Hepatocyte (in vitro differentiated cells): ENCODE data around the gene PCSK6. TPM values are rescaled to one million over a fixed set of nuclear protein-coding genes. Genes with fewer than 3 reads are reported as not detected.

Source experiments
- DNase-seq: peaks from one replicate; pipeline ENCODE4 v3.0.0-alpha.2; 2016; ENCODE audit warnings: low spot score
- H2AFZ ChIP-seq: fragments of 200-600 bp; sonication (generic); 2 replicates; pipeline ENCODE4 v1.6.0; 2016; ENCODE audit warnings: antibody characterized with exemption, mild to moderate bottlenecking
- H3K27ac ChIP-seq: fragments of 200-600 bp; sonication (generic); 2 replicates; pipeline ENCODE4 v1.5.1; 2016; ENCODE audit warnings: mild to moderate bottlenecking
- H3K27me3 ChIP-seq: fragments of 200-600 bp; sonication (generic); 2 replicates; pipeline ENCODE4 v1.6.1; 2016
- H3K36me3 ChIP-seq: fragments of 200-600 bp; sonication (generic); replicated peaks from 2 replicates; pipeline ENCODE4 v1.5.1; 2016; ENCODE audit warnings: low read depth; ENCODE audit not compliant: insufficient read depth
- H3K4me1 ChIP-seq: fragments of 200-600 bp; sonication (generic); 2 replicates; pipeline ENCODE4 v1.5.1; 2016; ENCODE audit warnings: mild to moderate bottlenecking, moderate library complexity; ENCODE audit not compliant: insufficient read depth
- H3K4me2 ChIP-seq: fragments of 200-600 bp; sonication (generic); 2 replicates; pipeline ENCODE4 v1.6.0; 2016
- H3K4me3 ChIP-seq: fragments of 200-600 bp; sonication (generic); 2 replicates; pipeline ENCODE4 v1.5.1; 2016; ENCODE audit warnings: mild to moderate bottlenecking
- H3K79me2 ChIP-seq: fragments of 200-600 bp; sonication (generic); 2 replicates; pipeline ENCODE4 v1.6.0; 2017; ENCODE audit warnings: mild to moderate bottlenecking
- H3K9me2 ChIP-seq: fragments of 200-600 bp; sonication (generic); replicated peaks from 2 replicates; pipeline ENCODE4 v1.6.0; 2017; ENCODE audit warnings: mild to moderate bottlenecking; ENCODE audit not compliant: insufficient read depth
- H3K9me3 ChIP-seq: fragments of 200-600 bp; sonication (generic); 2 replicates; pipeline ENCODE4 v1.5.1; 2016; ENCODE audit warnings: low read depth, mild to moderate bottlenecking
- H4K20me1 ChIP-seq: fragments of 200-600 bp; sonication (generic); 2 replicates; pipeline ENCODE4 v1.6.0; 2016; ENCODE audit warnings: mild to moderate bottlenecking; ENCODE audit not compliant: insufficient read depth, poor library complexity, severe bottlenecking
- EZH2 ChIP-seq: fragments of 200-600 bp; sonication (generic); IDR thresholded peaks from 2 replicates; pipeline ENCODE4 v1.6.1; 2016; ENCODE audit warnings: antibody characterized with exemption, mild to moderate bottlenecking, borderline replicate concordance
- EZH2phosphoT487 ChIP-seq: fragments of 200-600 bp; sonication (generic); IDR thresholded peaks from one replicate; pipeline ENCODE4 v1.6.1; 2018; ENCODE audit warnings: antibody characterized with exemption, mild to moderate bottlenecking, low read depth, moderate library complexity; ENCODE audit not compliant: unreplicated experiment, severe bottlenecking
- WGBS: methylation state at CpG from one replicate; pipeline ENCODE4 v1.1.6; 2016; ENCODE audit warnings: low lambda C conversion rate; ENCODE audit errors: missing lambda C conversion rate; 5-methylcytosine and 5-hydroxymethylcytosine counted together
- polyA plus RNA-seq: library from polyadenylated mRNA; unstranded; fragments of >200 nt; fragmentation: Nextera tagmentation; extraction: Ambion mirVana; gene quantifications from 2 replicates; pipeline ENCODE4 v1.2.1, GENCODE V29; 2016
- total RNA-seq: library from RNA; depleted of rRNA; stranded (reverse); fragments of >200 nt; gene quantifications from 2 replicates; pipeline ENCODE4 v1.2.3, GENCODE V29; 2014
- TF ChIP-seq, protein P1 (sequence below): fragments of 200-600 bp; sonication (generic); IDR thresholded peaks from 2 replicates; pipeline ENCODE4 v1.5.1; 2016; ENCODE audit warnings: antibody characterized with exemption, mild to moderate bottlenecking; ENCODE audit not compliant: poor library complexity

The PCSK6 gene
- total and polyA plus RNA-seq, 2 experiments from 2014 or later: 31.7 to 40.5 TPM

DNA sequence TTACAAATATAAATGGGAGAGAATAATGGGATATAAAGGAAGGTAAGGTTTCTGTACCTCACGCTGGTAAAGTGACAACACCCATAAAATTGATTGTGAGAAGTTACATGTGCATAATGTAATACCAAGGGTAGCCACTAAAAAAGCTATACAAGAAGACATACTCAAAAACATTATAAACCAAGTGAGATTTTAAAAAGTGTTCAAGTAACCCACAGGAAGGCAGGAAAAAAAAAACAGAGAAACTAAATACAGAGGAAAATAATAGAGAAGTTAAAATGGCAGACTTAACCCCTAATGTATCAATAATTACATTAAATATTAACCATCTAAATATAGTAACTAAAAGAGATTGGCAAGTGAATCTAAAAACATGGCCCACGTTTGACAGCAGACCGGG is 76.3 kb downstream of the PCSK6 start:
- Histone ChIP-seq H3K9me3 (no peaks in the 10 kb centered on the region), H4K20me1 (no peaks in the 10 kb centered on the region), H3K9me2 (no peaks in the 10 kb centered on the region), H3K36me3 (no peaks in the 10 kb centered on the region), H3K27me3 (no peaks in the 10 kb centered on the region), H3K4me3 (no peak overlapping the region), H3K4me2 (no peak overlapping the region), H3K4me1 (no peaks in the 10 kb centered on the region), H3K27ac (no peak overlapping the region), H2AFZ (no peak overlapping the region), H3K79me2 (no peaks in the 10 kb centered on the region)
- TF ChIP-seq, protein P1, sequence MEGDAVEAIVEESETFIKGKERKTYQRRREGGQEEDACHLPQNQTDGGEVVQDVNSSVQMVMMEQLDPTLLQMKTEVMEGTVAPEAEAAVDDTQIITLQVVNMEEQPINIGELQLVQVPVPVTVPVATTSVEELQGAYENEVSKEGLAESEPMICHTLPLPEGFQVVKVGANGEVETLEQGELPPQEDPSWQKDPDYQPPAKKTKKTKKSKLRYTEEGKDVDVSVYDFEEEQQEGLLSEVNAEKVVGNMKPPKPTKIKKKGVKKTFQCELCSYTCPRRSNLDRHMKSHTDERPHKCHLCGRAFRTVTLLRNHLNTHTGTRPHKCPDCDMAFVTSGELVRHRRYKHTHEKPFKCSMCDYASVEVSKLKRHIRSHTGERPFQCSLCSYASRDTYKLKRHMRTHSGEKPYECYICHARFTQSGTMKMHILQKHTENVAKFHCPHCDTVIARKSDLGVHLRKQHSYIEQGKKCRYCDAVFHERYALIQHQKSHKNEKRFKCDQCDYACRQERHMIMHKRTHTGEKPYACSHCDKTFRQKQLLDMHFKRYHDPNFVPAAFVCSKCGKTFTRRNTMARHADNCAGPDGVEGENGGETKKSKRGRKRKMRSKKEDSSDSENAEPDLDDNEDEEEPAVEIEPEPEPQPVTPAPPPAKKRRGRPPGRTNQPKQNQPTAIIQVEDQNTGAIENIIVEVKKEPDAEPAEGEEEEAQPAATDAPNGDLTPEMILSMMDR: no peak
- no peak for DNase-seq
- 85% methylated on average over 3 of the region's 3 CpGs for WGBS

DNA sequence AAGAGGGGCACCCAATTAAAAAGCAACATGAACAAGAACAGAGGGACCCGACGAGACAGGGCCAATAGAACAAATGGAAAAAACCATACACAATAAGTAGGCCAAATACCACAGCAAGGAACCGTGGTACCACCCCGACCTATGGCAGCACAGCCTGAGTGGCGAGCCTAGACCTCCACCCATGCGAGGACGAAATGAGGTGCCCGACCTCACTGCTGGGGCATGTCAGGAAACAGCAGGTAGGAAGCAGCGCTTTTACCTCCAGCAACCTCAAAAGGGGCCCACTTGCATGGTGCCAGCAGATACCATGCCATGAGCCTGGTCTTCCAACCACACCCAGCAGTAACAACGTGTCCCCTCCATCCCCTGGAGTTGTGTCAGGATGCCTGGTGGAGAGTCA is 77.9 kb downstream of the PCSK6 start:
- Histone ChIP-seq H4K20me1 (no peaks in the 10 kb centered on the region), H3K79me2 (no peaks in the 10 kb centered on the region), H3K9me2 (no peaks in the 10 kb centered on the region), H3K36me3 (no peaks in the 10 kb centered on the region), H3K4me3 (no peak overlapping the region), H3K4me2 (no peak overlapping the region), H3K4me1 (no peaks in the 10 kb centered on the region), H3K9me3 (no peaks in the 10 kb centered on the region), H3K27me3 (no peaks in the 10 kb centered on the region), H3K27ac (no peak overlapping the region), H2AFZ (no peak overlapping the region)
- 97% methylated on average over 10 of the region's 10 CpGs for whole genome bisulfite sequencing
- TF ChIP-seq, protein P1: no peak
- no peak for TF ChIP-seq EZH2phosphoT487
- TF ChIP-seq EZH2: no peak
- no peak for DNase-seq

DNA sequence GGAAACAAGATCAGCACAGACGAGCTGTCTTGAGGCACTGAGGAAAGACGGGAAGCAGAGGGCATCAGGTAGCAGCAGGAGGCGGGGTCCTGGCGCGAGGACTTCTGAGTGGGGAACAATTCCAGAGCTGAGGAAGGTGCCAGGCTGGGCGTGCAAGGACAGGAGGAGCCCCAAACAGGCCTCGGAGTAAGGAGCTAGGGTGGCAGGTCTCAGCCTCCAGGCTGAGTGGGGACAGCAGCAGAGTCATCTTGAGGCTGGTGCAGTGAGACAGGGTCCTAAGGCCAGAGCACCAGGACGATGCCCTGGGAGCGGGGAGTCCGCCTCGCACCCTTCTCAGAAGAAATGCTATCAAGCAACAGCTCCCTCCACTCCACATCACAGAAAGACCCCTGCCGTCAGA is 78.4 kb downstream of the PCSK6 start:
- no peaks in the 10 kb centered on the region for H3K27me3 ChIP-seq
- no peak overlapping the region for H2AFZ ChIP-seq
- H4K20me1 ChIP-seq: no peaks in the 10 kb centered on the region
- H3K27ac ChIP-seq: no peak overlapping the region
- TF ChIP-seq EZH2 (no peak), EZH2phosphoT487 (no peak)
- TF ChIP-seq, protein P1: no peak
- no peak for DNase-seq
- no peaks in the 10 kb centered on the region for H3K9me2 ChIP-seq
- no peak overlapping the region for H3K4me3 ChIP-seq
- no peak overlapping the region for H3K4me2 ChIP-seq
- no peaks in the 10 kb centered on the region for H3K4me1 ChIP-seq
- no peaks in the 10 kb centered on the region for H3K79me2 ChIP-seq
- WGBS: 92% methylated on average over 12 of the region's 12 CpGs
- H3K36me3 ChIP-seq: no peaks in the 10 kb centered on the region
- no peaks in the 10 kb centered on the region for H3K9me3 ChIP-seq

DNA sequence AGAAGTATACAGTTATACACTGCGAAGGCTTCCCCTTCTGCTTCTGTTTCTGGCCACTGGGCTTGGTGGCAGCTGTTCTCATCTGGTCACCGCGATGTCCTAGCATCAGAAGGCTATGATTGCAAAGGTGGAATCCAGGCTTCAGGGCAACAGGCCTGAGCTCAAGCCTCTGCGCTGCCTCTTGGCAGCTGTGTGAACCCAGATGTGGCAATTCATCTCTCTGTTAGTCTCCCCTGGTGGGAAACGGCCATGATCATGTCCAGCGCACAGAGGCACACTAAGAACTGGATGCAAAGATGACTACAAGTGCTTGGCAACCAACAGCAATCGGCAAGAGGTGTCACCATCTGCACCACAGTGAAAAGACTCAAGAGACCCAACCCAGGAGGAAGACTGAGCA is 78.9 kb downstream of the PCSK6 start:
- no peaks in the 10 kb centered on the region for H3K36me3 ChIP-seq
- H3K9me3 ChIP-seq: no peaks in the 10 kb centered on the region
- TF ChIP-seq EZH2phosphoT487 (no peak), EZH2 (no peak)
- TF ChIP-seq, protein P1: no peak
- no peak overlapping the region for H3K4me3 ChIP-seq
- WGBS: 95% methylated on average over 7 of the region's 7 CpGs
- H3K4me2 ChIP-seq: no peak overlapping the region
- no peak for DNase-seq
- H2AFZ ChIP-seq: no peak overlapping the region
- no peak overlapping the region for H3K27ac ChIP-seq
- no peaks in the 10 kb centered on the region for H3K9me2 ChIP-seq
- no peaks in the 10 kb centered on the region for H3K79me2 ChIP-seq
- H3K27me3 ChIP-seq: no peaks in the 10 kb centered on the region
- H3K4me1 ChIP-seq: no peaks in the 10 kb centered on the region
- H4K20me1 ChIP-seq: no peaks in the 10 kb centered on the region
